Activated naive CD4-positive, alpha-beta T cell treated with Interleukin-2 at 50 U/mL for 16 hours (primary cell): Measurements from ENCODE around the gene NIPAL4.

ENCODE experiments used
- DNase-seq: peaks from one replicate; pipeline ENCODE4 v3.0.0-alpha.2; 2020

The NIPAL4 gene

DNA sequence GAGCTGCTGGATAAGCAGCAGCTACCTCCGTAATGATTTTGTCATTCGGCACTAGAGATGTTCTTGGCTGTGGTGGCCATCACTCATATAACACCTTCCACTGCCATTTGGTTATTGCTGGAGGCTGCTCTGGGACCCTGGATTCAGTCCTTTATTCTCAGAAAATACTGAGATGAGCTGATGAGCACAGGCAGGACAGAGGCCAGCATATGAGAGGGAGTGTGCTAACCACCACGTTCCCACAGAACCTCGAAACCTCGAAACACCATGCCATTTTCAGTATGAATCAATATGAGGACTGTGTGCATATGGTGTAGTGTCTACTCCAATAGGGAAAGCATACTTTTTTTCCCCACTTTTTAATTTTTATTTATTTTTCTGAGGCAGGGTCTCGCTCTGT lies 59.0 kb downstream of the NIPAL4 start:
- DNase-seq = no peak

GRCh38 chr5:157519579-157520253 lies 59.7 kb downstream of the NIPAL4 start:
- DNase-seq = no peak

GRCh38 chr5:157520911-157521703 lies 61.1 kb downstream of the NIPAL4 start:
- DNase-seq = no peak

GRCh38 chr5:157521704-157522029 lies 61.7 kb downstream of the NIPAL4 start:
- DNase-seq = no peak

GRCh38 chr5:157523976-157524375 lies 64.0 kb downstream of the NIPAL4 start:
- DNase-seq = no peak
